Ovary (tissue), 3 donors: ENCODE data around the gene GLB1L.

ENCODE experiments used
- CTCF ChIP-seq, 3 donors: fragments of 450-650 bp in 2 of 3; fragments of 200-600 bp in 1 of 3; IDR thresholded peaks; one replicate each; pipeline versions ENCODE4 v1.5.1 to v1.8.0; 2016 to 2022; ENCODE audit warnings: antibody characterized with exemption in 3 of 3, mild to moderate bottlenecking in 1 of 3
- POLR2A ChIP-seq: fragments of 450-650 bp; IDR thresholded peaks from one replicate; pipeline ENCODE4 v1.6.1; 2017; ENCODE audit warnings: antibody characterized with exemption, mild to moderate bottlenecking, moderate library complexity
- donor health status: DM: no; HTN: no; CAD: no.

- no peak for TF ChIP-seq CTCF (IDR thresholded peaks at IDR 0.05)
- no peak for TF ChIP-seq POLR2A
These were observed 21.6 kb upstream of the GLB1L start for GRCh38 chr2:219266886-219267285.
